Stimulated activated CD8-positive, alpha-beta memory T cell treated with anti-CD3 and anti-CD28 coated beads, Interleukin-15, amount 100 ng/mL, for 24 hours (primary cell): ENCODE results near the gene NUCB2.
A peak's percentile ranks its signal among the peaks of the same experiment; 100 is the strongest.
"Not testable (repeated sequence)": the region's sequence is repeated elsewhere in the genome, so short reads cannot be mapped to it uniquely, and the experiment has no call there.

ENCODE experiments used
- DNase-seq: peaks from one replicate; pipeline ENCODE4 v3.0.0-alpha.2; 2020; ENCODE audit warnings: low read depth

NUCB2 gene

GRCh38 chr11:17276236-17277023 lies at the start of gene NUCB2:
Gene NUCB2 (plus strand): TSS chr11:17276739. CDS start chr11:17295324, 18,585 bp downstream.
- peak; percentile 91 for DNase-seq

- not testable (repeated sequence) for DNase-seq
Measured at GRCh38 chr11:17228186-17228925, 48.2 kb upstream of the NUCB2 start.

- no peak for DNase-seq
Measured at GRCh38 chr11:17229481-17230152, 46.9 kb upstream of the NUCB2 start.

- no peak for DNase-seq
Measured at GRCh38 chr11:17230867-17231851, 45.4 kb upstream of the NUCB2 start.

- no peak for DNase-seq
Measured at GRCh38 chr11:17233101-17233500, 43.4 kb upstream of the NUCB2 start.

GRCh38 chr11:17238377-17238776 lies 38.2 kb upstream of the NUCB2 start:
- no peak for DNase-seq

GRCh38 chr11:17239927-17240326 lies 36.6 kb upstream of the NUCB2 start:
- not testable (repeated sequence) for DNase-seq

- DNase-seq, result no peak
Measured at GRCh38 chr11:17240780-17241179, 35.8 kb upstream of the NUCB2 start.

- DNase-seq, result not testable (repeated sequence)
Measured at GRCh38 chr11:17242954-17243353, 33.6 kb upstream of the NUCB2 start.

GRCh38 chr11:17244046-17244445 lies 32.5 kb upstream of the NUCB2 start:
- DNase-seq, result no peak

- no peak for DNase-seq
Measured at GRCh38 chr11:17250561-17251350, 25.8 kb upstream of the NUCB2 start.

- DNase-seq, result no peak
Measured at GRCh38 chr11:17252704-17253103, 23.8 kb upstream of the NUCB2 start.

- no peak for DNase-seq
Measured at GRCh38 chr11:17256512-17256911, 20.0 kb upstream of the NUCB2 start.

- no peak for DNase-seq
Measured at GRCh38 chr11:17257196-17257595, 19.3 kb upstream of the NUCB2 start.

- no peak for DNase-seq
Measured at GRCh38 chr11:17258670-17259069, 17.9 kb upstream of the NUCB2 start.

- DNase-seq, result no peak
Measured at GRCh38 chr11:17259519-17259918, 17.0 kb upstream of the NUCB2 start.

GRCh38 chr11:17260020-17260419 lies 16.5 kb upstream of the NUCB2 start:
- DNase-seq, result no peak

GRCh38 chr11:17263769-17264168 lies 12.8 kb upstream of the NUCB2 start:
- no peak for DNase-seq

GRCh38 chr11:17266781-17267180 lies 9.8 kb upstream of the NUCB2 start:
- DNase-seq, result no peak

- no peak for DNase-seq
Measured at GRCh38 chr11:17267576-17267975, 9.0 kb upstream of the NUCB2 start.

GRCh38 chr11:17268500-17268899 lies 8.0 kb upstream of the NUCB2 start:
- DNase-seq, result not testable (repeated sequence)
